ENCODE data around the gene OSGEP. TPM values are rescaled to one million over a fixed set of nuclear protein-coding genes. Genes with fewer than 3 reads are reported as not detected.

Gene OSGEP
- total and polyA plus RNA-seq, 2 of the 13 experiments (the other 11 are each of a cell fraction or from before 2014, with no cell fraction given): 39.7 to 41.1 TPM

- TF ChIP-seq ZNF407 (CRISPR knock-in tag; IDR thresholded peaks at IDR 0.05; ENCODE audit: not compliant biosample characterization) (peak; percentile 59), ZNF512 (CRISPR knock-in tag; IDR thresholded peaks at IDR 0.05) (peak; percentile 97; the same call in 1 of the 2 replicates), MXD1 (CRISPR knock-in tag; IDR thresholded peaks at IDR 0.05) (peak; percentile 83; the same call in 1 of the 2 replicates), RBAK (CRISPR knock-in tag; IDR thresholded peaks at IDR 0.05) (no peak), FOSL2 (CRISPR knock-in tag; IDR thresholded peaks at IDR 0.05) (no peak; the same call in 1 of the 2 replicates), RAD21 (CRISPR knock-in tag; IDR thresholded peaks at IDR 0.05) (peak; percentile 32; the same call in 1 of the 2 replicates), ZNF614 (CRISPR knock-in tag; IDR thresholded peaks at IDR 0.05; ENCODE audit: borderline replicate concordance) (peak; percentile 33; the same call in 1 of the 2 replicates), TBL1XR1 (IDR thresholded peaks at IDR 0.05; ENCODE audit: borderline replicate concordance, low read length, partially characterized antibody) (no peak), ZNF33B (CRISPR knock-in tag; IDR thresholded peaks at IDR 0.05) (peak; percentile 64; the same call in 1 of the 2 replicates), PRPF4 (IDR thresholded peaks at IDR 0.05; ENCODE audit: low read depth, low read length, poor library complexity, severe bottlenecking) (no peak), ZNF850 (CRISPR knock-in tag; conservative IDR thresholded peaks at IDR 0.05) (no peak), HMGXB3 (CRISPR knock-in tag; IDR thresholded peaks at IDR 0.05; ENCODE audit: borderline replicate concordance) (peak; percentile 42; the same call in 1 of the 2 replicates), MBD4 (IDR thresholded peaks at IDR 0.05; ENCODE audit: borderline replicate concordance, low read length) (no peak)
Measured at GRCh38 chr14:20412876-20413743, 41.5 kb downstream of the OSGEP start, which contains the start of gene TEP1 (continued).
